GM19239 (cell line): ENCODE results near the gene TARS2.

Source experiments
- DNase-seq: peaks from one replicate; pipeline ENCODE4 v3.0.0; 2011; ENCODE audit warnings: low spot score; ENCODE audit not compliant: insufficient read length
- FAIRE-seq: peaks from 2 replicates; lab custom pipeline; 2011; peaks lifted over from hg19 to GRCh38; lab: Jason Lieb, UNC

TARS2 gene

DNA sequence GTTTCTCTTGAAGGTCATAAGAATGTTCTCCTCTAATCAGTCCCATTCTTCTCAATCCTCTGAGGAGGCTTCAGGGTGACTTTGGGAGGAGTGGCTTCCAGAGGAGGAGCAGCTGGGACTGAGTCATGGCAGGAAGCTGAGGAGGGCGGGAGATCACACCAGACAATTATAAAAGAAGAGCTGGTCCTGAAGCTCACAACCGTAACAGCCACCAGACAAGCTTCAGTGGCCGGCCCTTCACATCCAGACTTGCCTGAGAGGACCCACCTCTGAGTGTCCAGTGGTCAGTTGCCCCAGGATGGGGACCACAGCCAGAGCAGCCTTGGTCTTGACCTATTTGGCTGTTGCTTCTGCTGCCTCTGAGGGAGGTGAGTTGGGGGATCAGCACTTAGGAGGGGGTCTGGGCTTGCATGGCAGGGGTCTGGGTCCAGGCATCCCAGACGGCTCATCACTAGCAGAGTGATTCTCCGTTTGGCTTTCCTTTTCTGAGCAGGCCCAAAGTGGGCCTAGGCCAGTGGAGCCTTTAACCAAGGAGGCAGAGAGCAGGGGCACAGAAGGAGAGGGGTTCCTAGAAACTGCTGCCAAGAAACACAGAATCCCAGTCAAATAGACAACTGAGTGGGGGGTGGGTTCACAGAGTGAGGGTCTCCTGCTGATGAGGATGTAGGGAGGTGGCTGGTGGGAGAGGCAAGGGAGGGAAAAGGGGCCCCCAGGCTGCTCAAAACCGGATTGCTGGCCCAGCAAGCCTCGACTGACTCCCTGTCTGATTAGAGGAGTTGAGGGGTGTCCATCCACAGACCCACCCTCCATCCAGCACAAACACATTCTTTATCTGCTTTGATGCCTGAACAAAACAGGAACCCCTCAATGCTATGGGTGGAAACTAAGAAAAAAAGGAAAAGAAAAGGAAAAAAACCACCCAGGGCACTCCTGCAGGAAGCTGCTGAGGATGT is 21.0 kb downstream of the TARS2 start, which contains the start of gene ECM1:
Gene ECM1 (plus strand): TSS at position 198 of the 953 bp plus-strand sequence. CDS start 101 bp downstream, at position 299.
- FAIRE-seq, result no peak
- no peak for DNase-seq

GRCh38 chr1:150508982-150509381 is 21.8 kb downstream of the TARS2 start:
- DNase-seq (no peak), FAIRE-seq (no peak)

DNA sequence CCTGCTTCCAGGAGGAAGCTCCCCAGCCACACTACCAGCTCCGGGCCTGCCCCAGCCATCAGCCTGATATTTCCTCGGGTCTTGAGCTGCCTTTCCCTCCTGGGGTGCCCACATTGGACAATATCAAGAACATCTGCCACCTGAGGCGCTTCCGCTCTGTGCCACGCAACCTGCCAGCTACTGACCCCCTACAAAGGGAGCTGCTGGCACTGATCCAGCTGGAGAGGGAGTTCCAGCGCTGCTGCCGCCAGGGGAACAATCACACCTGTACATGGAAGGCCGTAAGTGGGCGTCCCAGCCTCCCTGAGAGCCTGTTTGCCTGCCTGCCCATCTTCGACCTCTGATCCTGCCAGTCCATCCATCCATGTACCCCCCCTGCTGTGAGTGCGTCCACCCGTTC is 24.3 kb downstream of the TARS2 start:
- no peak for DNase-seq
- FAIRE-seq, result no peak

DNA sequence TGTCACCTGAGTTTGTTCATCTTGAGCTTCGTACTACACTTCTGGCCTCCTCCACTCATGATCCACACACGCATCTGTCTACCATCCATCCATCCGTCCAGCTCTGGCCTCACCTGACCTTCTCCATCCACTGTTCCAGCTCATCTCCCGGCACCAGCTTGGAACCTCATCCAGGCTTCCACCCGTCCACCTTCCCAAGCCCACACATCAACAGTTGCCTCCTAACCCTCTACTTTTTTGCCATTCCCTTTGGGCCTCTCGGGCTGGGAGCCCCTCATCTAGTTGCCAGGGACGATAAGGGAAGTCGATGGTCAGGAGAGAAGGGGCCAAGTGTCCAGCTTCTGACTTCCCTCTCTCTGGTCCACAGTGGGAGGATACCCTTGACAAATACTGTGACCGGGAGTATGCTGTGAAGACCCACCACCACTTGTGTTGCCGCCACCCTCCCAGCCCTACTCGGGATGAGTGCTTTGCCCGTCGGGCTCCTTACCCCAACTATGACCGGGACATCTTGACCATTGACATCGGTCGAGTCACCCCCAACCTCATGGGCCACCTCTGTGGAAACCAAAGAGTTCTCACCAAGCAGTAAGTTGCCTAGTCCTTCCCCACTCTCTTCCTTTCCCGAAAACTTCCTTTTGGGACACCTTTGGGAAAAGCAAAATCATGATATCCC is 24.9 kb downstream of the TARS2 start:
- DNase-seq (no peak), FAIRE-seq (no peak)

DNA sequence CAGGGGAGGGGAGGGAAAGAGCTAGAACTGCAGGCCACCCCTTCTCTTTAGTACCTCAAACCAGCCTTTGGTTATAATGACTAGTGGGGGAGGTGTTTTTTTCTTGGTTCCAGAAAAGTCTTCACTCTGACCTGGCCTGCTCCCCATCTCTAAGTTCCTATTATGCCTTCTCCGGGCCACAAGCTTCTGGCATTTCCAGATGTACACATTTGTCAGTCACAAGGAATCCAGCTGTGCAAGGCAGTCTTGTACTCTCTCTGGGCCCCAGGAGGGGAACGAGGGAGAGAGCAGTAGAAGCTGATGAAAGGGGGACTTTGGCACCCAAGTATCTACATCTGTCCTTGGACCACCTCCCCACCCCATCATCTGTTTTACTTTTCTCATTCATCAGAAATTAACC is 25.6 kb downstream of the TARS2 start:
- FAIRE-seq (no peak), DNase-seq (no peak)

DNA sequence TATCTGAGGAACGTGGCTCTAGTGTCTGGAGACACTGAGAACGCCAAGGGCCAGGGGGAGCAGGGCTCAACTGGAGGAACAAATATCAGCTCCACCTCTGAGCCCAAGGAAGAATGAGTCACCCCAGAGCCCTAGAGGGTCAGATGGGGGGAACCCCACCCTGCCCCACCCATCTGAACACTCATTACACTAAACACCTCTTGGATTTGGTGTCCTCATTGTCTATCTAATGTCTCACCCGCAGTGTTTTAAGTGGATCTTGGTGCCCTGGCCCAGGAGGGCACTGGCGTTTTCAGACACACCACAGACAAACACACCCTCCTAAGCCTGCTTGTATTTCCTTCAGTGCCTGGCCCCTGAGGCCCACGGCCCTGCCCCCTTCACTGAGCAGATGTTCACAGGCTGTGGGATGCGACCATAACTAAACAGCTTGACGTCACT is 26.2 kb downstream of the TARS2 start:
- FAIRE-seq, result no peak
- no peak for DNase-seq

GRCh38 chr1:150514260-150514659 is 27.0 kb downstream of the TARS2 start:
- FAIRE-seq (no peak), DNase-seq (no peak)

- DNase-seq (no peak), FAIRE-seq (no peak)
These were observed 27.7 kb downstream of the TARS2 start for GRCh38 chr1:150514913-150515327.

DNA sequence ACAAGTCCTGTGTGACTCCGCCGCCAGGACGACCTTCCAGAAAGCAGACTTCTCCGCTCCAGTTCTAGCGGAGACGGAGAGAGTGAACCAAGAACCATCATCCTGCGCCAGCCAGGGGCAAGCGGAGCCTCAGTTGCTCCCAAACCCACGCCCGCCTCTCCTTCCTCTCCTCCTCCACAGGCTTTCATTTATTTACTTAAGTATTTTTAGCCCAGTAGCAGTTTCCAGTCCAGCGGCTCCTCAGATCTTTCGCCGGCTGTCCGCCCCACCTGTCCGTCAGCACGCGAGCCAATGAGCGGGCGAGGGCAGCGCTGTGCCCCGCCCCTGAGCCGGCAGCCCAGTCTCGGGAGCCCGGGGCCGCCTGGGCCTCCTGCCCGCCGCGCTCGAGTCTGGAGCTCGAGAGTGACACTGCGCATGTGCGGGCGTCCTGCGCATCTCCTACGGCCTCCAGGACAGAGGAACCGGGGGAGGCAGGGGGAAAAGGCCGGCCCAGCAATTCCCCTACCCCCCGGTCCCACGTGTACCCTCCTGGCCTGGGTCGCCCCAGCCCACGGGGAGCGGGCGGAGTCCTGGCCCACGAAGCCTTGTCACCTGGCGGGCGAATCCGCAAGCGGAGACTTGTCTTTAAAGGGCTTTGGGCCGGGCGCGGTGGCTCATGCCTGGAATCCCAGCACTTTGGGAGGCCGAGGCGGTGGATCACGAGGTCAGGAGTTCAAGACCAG is 28.3 kb downstream of the TARS2 start, which contains the start of gene FALEC:
Gene FALEC (plus strand): TSS at position 425 of the 722 bp plus-strand sequence.
- DNase-seq (peak; percentile 96), FAIRE-seq (peak; percentile 79)

DNA sequence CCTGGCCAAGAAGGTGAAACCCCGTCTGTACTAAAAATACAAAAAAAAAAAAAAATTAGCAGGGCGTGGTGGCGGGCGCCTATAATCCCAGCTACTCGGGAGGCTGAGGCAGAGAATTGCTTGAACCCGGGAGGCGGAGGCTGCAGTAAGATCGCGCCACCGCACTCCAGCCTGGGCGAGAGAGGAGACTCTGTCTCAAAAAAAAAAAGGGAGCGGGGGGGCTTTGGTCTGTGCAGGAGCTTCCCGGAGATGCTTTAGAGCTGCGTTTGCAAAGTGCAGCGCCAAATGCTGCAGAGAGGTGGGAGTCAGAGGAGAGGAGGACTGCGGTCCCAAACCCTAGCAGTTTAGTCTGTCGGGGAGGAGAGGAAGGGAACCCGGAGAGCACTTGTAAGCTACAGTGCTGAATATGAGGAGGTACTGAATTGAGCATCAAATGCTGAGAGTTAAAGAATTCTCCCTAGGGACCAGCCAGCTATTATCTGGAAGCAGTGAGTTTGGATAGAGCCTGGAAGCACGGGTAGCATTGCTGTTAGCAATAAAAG is 28.9 kb downstream of the TARS2 start:
- no peak for FAIRE-seq
- DNase-seq, result no peak

DNA sequence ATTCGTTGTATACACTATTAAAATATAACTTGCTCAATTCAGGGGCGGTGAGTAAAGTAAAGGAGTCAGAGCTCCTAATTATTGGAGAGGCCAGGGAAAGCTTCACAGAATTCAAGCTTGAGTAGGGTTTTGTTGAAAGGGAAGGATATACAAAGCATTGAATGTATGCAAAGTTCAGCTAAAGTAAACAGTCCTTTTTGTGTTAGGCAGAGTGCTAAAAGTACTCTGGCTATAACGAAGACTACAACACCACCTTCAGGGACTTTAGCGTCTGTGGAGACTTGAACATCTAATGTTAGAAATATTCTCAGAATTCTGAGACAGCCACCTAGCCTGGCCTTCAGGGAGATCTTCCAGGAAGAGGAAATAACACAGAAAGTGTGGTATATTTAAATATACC is 29.4 kb downstream of the TARS2 start:
- FAIRE-seq (no peak), DNase-seq (no peak)

GRCh38 chr1:150521196-150521968 is 34.2 kb downstream of the TARS2 start:
- DNase-seq (no peak), FAIRE-seq (no peak)

DNA sequence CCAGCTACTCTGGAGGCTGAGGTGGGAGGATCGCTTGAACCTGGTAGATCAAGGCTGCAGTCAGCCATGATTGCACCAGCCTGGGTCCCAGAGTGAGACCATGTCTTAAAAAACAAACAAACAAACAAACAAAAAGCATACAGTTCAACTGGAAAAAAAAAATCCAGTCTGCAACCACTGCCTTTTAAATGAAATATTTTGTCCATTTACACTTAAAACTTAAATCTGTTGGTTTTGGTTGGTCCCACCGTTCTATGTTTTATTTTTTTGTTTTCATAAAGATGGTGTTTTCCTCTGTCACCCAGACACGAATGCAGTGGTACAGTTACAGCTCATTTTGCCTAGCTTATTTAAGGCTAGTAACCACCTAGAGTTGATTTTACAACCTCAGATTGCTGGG is 38.1 kb downstream of the TARS2 start:
- DNase-seq (no peak), FAIRE-seq (no peak)

DNA sequence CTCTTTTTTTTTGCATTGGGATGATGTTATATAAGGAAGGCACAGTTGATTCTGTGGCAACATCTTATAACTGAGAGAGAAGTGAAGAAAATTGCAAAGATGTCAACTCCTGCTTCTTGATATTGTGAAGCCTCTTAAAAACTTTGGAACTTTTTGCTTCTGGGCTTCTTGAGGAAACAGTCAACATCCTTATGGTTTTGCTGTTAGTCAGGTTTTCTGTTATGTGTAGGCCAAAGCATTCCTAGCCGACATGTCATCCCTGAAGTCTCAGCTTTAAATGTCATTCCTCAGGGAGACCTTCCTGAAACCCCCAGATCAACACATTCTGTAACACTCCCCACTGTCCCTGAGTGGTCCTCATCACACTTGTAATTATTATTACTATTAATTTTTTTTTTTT is 41.0 kb downstream of the TARS2 start:
- DNase-seq, result no peak
- no peak for FAIRE-seq

- FAIRE-seq (no peak), DNase-seq (no peak)
These were observed 41.8 kb downstream of the TARS2 start for GRCh38 chr1:150529017-150529416.

DNA sequence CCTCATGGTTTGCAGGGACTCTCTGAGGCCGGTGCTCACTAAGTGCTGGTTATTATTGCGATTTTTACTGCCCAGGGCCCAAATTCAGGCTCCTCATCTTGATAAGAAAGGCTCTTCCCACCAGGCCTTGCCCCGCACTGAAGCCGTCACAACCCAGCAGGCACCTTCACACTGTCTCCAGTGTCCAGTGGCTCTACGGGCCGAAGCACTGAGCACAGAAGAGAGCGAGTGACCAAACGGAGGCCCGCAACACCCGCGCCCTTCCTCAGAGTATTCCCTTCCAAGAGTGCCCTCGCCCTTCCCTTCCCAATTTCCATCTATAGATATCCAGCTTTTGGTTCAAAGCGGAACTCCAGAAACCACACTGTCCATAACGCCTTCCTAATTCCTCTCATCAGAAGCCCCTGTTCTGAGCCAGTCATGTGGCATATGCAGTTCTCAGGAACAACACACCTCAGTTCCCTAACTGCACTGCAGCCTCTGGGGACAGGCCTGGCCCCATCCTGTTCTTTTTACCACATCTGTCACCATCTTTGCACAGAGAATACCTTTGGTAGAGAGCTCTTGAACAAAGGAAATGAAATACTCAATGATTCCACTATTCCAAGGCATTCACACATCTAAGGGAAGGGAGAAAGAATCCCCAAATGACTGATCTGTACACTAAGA is 43.4 kb downstream of the TARS2 start:
- no peak for FAIRE-seq
- DNase-seq, result no peak

- no peak for DNase-seq
- FAIRE-seq, result no peak
These were observed 45.6 kb downstream of the TARS2 start for GRCh38 chr1:150532860-150533259.

GRCh38 chr1:150534002-150534401 is 46.8 kb downstream of the TARS2 start:
- DNase-seq (no peak), FAIRE-seq (no peak)
